PC-9 (cell line): Measurements from ENCODE around the gene FAM83D.

Experiments
- CTCF ChIP-seq: fragments of 200-600 bp; sonication (generic); conservative IDR thresholded peaks from 2 replicates; pipeline ENCODE4 v1.6.1; 2017; ENCODE audit warnings: mixed run types, antibody characterized with exemption, mild to moderate bottlenecking, moderate library complexity
- EZH2 ChIP-seq: fragments of 200-600 bp; sonication (generic); IDR thresholded peaks from 2 replicates; pipeline ENCODE4 v1.8.0; 2017; ENCODE audit warnings: antibody characterized with exemption, low read depth

GRCh38 chr20:38934530-38934929 lies 8.3 kb downstream of the FAM83D start:
- TF ChIP-seq EZH2 (no peak), CTCF (no peak)
